Esophagus squamous epithelium (tissue), 4 donors: Measurements from ENCODE around the gene BIN1.
A peak's percentile ranks its signal among the peaks of the same experiment; 100 is the strongest.

Experiments used
- POLR2A ChIP-seq, 4 donors: fragments of 450-650 bp; IDR thresholded peaks; one replicate each; pipeline ENCODE4 v1.6.1; 2017; ENCODE audit warnings: antibody characterized with exemption in 4 of 4, mild to moderate bottlenecking in 4 of 4, moderate library complexity in 3 of 4
- TF ChIP-seq, protein P1 (sequence below), 6 experiments: fragments of 450-650 bp in 4 of 6; fragments of 200-600 bp in 2 of 6; sonication (generic) in 2 of 6; IDR thresholded peaks; one replicate each; pipeline ENCODE4 v1.5.1; 2016 to 2019; ENCODE audit warnings: antibody characterized with exemption in 6 of 6, mild to moderate bottlenecking in 4 of 6, moderate library complexity in 4 of 6

DNA sequence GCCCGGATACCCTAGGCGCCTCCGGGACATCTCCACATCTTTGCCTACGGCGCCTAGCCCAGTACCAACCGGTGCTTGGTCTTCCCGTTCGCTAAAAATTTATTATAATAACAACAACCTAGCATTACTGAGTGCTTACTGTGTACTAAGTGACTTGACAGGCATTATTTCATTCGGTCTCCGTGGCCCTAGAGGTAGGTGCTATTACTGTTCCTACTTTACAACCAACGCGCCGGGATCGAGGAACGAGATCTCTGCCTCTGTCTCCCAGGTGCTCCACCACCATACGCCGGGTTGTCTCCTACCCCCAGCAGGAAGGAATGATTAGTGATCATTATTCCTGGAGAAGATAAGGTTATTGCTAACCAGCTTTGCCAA is 657 bp upstream of the BIN1 start:
- TF ChIP-seq, protein P1, sequence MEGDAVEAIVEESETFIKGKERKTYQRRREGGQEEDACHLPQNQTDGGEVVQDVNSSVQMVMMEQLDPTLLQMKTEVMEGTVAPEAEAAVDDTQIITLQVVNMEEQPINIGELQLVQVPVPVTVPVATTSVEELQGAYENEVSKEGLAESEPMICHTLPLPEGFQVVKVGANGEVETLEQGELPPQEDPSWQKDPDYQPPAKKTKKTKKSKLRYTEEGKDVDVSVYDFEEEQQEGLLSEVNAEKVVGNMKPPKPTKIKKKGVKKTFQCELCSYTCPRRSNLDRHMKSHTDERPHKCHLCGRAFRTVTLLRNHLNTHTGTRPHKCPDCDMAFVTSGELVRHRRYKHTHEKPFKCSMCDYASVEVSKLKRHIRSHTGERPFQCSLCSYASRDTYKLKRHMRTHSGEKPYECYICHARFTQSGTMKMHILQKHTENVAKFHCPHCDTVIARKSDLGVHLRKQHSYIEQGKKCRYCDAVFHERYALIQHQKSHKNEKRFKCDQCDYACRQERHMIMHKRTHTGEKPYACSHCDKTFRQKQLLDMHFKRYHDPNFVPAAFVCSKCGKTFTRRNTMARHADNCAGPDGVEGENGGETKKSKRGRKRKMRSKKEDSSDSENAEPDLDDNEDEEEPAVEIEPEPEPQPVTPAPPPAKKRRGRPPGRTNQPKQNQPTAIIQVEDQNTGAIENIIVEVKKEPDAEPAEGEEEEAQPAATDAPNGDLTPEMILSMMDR (IDR thresholded peaks at IDR 0.05) = peak in 1 of 6 experiments; percentile 22
- TF ChIP-seq POLR2A (IDR thresholded peaks at IDR 0.05) = no peak
